ENCODE measurements around the gene ZFYVE21.

DNA sequence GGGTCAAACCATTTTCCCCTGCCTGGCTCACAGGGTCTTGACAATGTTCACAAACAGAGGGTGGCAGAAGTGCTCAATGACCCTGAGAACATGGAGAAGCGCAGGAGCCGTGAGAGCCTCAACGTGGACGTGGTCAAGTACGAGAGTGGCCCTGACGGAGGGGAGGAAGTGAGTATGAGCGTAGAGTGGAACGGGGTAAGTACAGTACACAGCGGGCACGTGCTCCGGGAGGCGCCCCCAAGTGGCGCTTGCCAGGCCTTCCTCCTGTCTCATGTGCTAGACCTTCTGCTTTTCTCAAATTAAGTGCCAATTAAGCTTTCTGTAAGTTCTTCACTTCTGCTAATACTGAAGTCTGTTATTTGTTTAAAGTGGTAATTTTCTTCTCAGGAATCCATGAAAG lies 36.3 kb upstream of the ZFYVE21 start:
- no peak for TF ChIP-seq EP300 (IDR thresholded peaks at IDR 0.05)
- TF ChIP-seq POLR2A (IDR thresholded peaks at IDR 0.05): no peak
